Heart left ventricle (tissue), 16 donors: Measurements from ENCODE around the gene DPPA5. TPM values are rescaled to one million over a fixed set of nuclear protein-coding genes. Genes with fewer than 3 reads are reported as not detected.

Experiments
- ATAC-seq, 4 donors: fragments of 200-7000 bp; cut with Tn5 transposase; one replicate each; pipeline ENCODE4 v1.9.1; 2020 to 2022; ENCODE audit warnings: moderate library complexity in 4 of 4, mild to moderate bottlenecking in 3 of 4, moderate number of reproducible peaks in 1 of 4
- DNase-seq, 5 donors: peaks; one replicate each; pipeline ENCODE4 v3.0.0-alpha.2; 2020
- H3K27ac ChIP-seq, 12 donors: fragments of 200-600 bp; sonication (generic) in 4 of 12; one replicate each; pipeline versions ENCODE4 v1.5.0 to v1.8.0; 2016 to 2022; ENCODE audit warnings: mild to moderate bottlenecking in 2 of 12
- H3K27me3 ChIP-seq, 9 donors: fragments of 200-600 bp; sonication (generic) in 2 of 9; one replicate each; pipeline versions ENCODE4 v1.5.1 to v1.8.0; 2016 to 2022; ENCODE audit warnings: mild to moderate bottlenecking in 3 of 9
- H3K36me3 ChIP-seq, 9 donors: fragments of 200-600 bp; sonication (generic) in 2 of 9; one replicate each; pipeline versions ENCODE4 v1.5.0 to v1.8.0; 2018 to 2022; ENCODE audit warnings: mild to moderate bottlenecking in 2 of 9
- H3K4me1 ChIP-seq, 12 donors: fragments of 200-600 bp; sonication (generic) in 4 of 12; one replicate each; pipeline versions ENCODE4 v1.5.0 to v1.8.0; 2016 to 2022; ENCODE audit warnings: mild to moderate bottlenecking in 3 of 12
- H3K4me3 ChIP-seq, 12 donors: fragments of 200-600 bp; sonication (generic) in 4 of 12; one replicate each; pipeline versions ENCODE4 v1.5.0 to v1.8.0; 2017 to 2022; ENCODE audit warnings: mild to moderate bottlenecking in 9 of 12, moderate library complexity in 4 of 12
- H3K9me3 ChIP-seq, 12 donors: fragments of 200-600 bp; sonication (generic) in 4 of 12; one replicate each; pipeline versions ENCODE4 v1.5.0 to v1.8.0; 2016 to 2022; ENCODE audit warnings: mild to moderate bottlenecking in 1 of 12
- POLR2A ChIP-seq, 2 donors: fragments of 450-650 bp; IDR thresholded peaks; one replicate each; pipeline ENCODE4 v1.6.1; 2017; ENCODE audit warnings: antibody characterized with exemption in 2 of 2, mild to moderate bottlenecking in 2 of 2, moderate library complexity in 2 of 2
- WGBS, 4 donors: extraction: QIAGEN DNeasy Blood & Tissue Kit in 2 of 4; methylation state at CpG; one replicate each; pipeline versions ENCODE4 v1.1.5 to v1.1.7; 2013 to 2018; 5-methylcytosine and 5-hydroxymethylcytosine counted together
- intact Hi-C, 10 donors: fragments of 100-400 bp; cut with DNase I; formaldehyde crosslinking; loops; one replicate each; pipeline versions ENCODE4 v1.11.1 to v1.14.2; 2022
- long read RNA-seq, 3 donors: library from polyadenylated mRNA; unstranded; transcript quantifications; one replicate each; pipeline ENCODE4 v2.0.0, GENCODE V29; 2020 to 2021
- polyA plus RNA-seq, 2 donors: library from polyadenylated mRNA; stranded (reverse); fragments of 200-250 nt; gene quantifications; one replicate each; pipeline ENCODE4 v1.2.3, GENCODE V29; 2013
- total RNA-seq, 9 donors: library from RNA; depleted of rRNA in 2 of 9; stranded (reverse); fragments of >200 nt in 2 of 9; fragmentation: NEBNext Ultra II Directional in 3 of 9; extraction: Animal tissue kit (Norgen Biotek cat#: 25700) in 3 of 9; gene quantifications; one replicate each; pipeline versions ENCODE4 v1.1.0 to v1.2.4, GENCODE V29; 2016 to 2023
- TF ChIP-seq, protein P1 (sequence below), 12 donors: fragments of 200-600 bp; sonication (generic) in 4 of 12; IDR thresholded peaks; one replicate each; pipeline versions ENCODE4 v1.5.0 to v1.8.0; 2018 to 2022; ENCODE audit warnings: antibody characterized with exemption in 12 of 12, mild to moderate bottlenecking in 5 of 12
- donor health status: ischemic (EF 13 %, LVEDD 7.1; RV severe dilation, severe dysfunction).
- donor health status: healthy with polysubstance abuse.
- donor health status: DM: no; HTN: yes; CAD: no.
- donor health status: DM: no; HTN: no; CAD: no.
- donor health status: ischemic (EF 25% LVEDD 6.9; RV normal size, moderate dysfunction).
- donor health status: ischemic (EF 25% LVEDD 5.7; RV mildly dilated, moderate dysfunction).
- donor health status: healthy.
- donor health status: DM: yes; HTN: yes; CAD: no.
- donor health status: ischemic (EF 35%, LVEDD 5.7; RV mildly dilated, moderate dysfunction).
- donor health status: nonischemic (EF 11% LVEDD 7.7; RV severe dilation, severe dysfunction).
- donor health status: DM: yes; HTN: yes; CAD: no.
- donor health status: PGD.
- donor health status: ischemic (EF 29% LVEDD 5.4; RV normal size, mild dysfunction).
- donor health status: nonischemic (EF 23%, LVEDD 6.1; RV moderate dilation, normal function).

Gene DPPA5, protein sequence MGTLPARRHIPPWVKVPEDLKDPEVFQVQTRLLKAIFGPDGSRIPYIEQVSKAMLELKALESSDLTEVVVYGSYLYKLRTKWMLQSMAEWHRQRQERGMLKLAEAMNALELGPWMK
- total RNA-seq, result not detected
- not detected for polyA plus RNA-seq
- long read RNA-seq, donor 1, result 0 reads
- long read RNA-seq, donor 2, result 0 reads
- long read RNA-seq, donor 3, result 0 reads

DNA sequence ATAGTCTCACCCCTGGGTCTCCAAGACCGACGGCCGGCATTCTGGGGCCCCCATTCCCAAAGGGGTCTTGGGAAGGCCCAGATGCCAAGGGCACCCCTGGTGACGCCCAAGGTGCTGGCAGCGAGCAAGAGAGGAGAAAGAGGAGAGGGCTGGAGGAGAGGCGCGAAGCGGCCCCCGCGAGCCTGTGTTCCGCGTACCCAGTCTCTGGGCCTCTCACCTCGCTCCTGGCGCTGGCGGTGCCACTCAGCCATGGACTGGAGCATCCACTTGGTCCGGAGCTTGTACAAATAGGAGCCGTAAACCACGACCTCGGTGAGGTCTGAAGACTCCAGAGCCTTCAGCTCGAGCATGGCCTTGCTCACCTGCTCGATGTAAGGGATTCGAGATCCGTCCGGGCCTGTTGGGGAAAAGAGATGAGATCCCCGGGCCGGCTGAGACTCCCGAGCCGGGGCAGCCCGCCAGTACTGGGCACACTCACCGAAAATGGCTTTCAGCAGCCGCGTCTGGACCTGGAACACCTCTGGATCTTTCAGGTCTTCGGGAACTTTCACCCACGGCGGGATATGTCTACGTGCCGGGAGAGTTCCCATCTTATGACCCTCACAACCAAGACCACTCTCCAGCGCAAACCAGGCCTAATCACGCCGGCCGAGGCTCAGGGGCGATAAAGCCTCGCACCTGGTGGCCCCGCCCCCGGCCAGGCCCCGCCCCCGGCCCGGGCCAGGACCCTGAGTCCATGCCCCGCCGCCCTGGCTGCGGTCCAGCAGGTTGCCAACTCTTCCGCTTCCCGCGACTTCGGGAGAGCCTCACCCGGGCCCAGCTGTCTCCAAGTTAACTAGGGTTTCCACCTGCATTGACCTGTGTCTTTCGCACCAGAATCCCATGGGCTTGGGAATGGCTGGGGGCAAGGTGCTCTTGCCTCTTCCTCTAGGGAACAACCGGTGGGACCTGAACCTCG, at the start of gene DPPA5:
Gene DPPA5, minus strand, starts transcription at position 641 of the 958 bp plus-strand sequence. Its CDS starts 51 bp downstream, at position 590.
- Histone ChIP-seq H3K27ac (no peak within 1 kb of the TSS), H3K9me3 (no peaks in the 10 kb centered on the region), H3K27me3 (peaks cover 0 to 30% (median 5%) of the 10 kb centered on the region in 9 donors), H3K36me3 (no peaks in the 10 kb centered on the region), H3K4me1 (no peaks in the 10 kb centered on the region), H3K4me3 (no peak within 1 kb of the TSS)
- no peak for ATAC-seq
- no peak for DNase-seq
- intact Hi-C loops, result no loop called here
- WGBS, 4 donors, result 67 to 92% (median 85%) methylated on average over 44 to 59 of the region's 59 CpGs
- TF ChIP-seq, protein P1, sequence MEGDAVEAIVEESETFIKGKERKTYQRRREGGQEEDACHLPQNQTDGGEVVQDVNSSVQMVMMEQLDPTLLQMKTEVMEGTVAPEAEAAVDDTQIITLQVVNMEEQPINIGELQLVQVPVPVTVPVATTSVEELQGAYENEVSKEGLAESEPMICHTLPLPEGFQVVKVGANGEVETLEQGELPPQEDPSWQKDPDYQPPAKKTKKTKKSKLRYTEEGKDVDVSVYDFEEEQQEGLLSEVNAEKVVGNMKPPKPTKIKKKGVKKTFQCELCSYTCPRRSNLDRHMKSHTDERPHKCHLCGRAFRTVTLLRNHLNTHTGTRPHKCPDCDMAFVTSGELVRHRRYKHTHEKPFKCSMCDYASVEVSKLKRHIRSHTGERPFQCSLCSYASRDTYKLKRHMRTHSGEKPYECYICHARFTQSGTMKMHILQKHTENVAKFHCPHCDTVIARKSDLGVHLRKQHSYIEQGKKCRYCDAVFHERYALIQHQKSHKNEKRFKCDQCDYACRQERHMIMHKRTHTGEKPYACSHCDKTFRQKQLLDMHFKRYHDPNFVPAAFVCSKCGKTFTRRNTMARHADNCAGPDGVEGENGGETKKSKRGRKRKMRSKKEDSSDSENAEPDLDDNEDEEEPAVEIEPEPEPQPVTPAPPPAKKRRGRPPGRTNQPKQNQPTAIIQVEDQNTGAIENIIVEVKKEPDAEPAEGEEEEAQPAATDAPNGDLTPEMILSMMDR (IDR thresholded peaks at IDR 0.05), result no peak
- TF ChIP-seq POLR2A (IDR thresholded peaks at IDR 0.05), result no peak

DNA sequence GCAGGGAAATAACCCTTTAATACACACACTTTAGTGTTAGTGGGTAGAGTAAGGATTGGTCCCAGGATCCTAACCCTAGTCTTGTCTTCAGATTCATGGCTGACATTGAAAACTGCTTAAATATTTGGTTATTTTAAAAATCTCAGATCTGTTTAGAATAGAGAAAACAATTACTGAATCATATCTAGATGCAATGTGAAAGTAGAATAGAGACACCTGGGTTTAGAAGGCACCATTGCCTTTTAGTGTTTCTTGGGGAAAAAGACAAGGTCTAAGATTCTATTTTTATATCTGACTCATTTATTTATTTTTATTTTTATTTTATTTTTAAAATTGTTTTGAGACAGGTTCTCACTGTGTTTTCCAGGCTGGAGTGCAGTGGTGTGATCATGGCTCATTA, 46.6 kb upstream of the DPPA5 start:
- Histone ChIP-seq H3K27ac (no peak overlapping the region), H3K36me3 (no peaks in the 10 kb centered on the region), H3K9me3 (no peaks in the 10 kb centered on the region), H3K4me3 (no peak overlapping the region), H3K4me1 (no peaks in the 10 kb centered on the region), H3K27me3 (no peaks in the 10 kb centered on the region)
- intact Hi-C loops, result no loop called here
- TF ChIP-seq, protein P1 (IDR thresholded peaks at IDR 0.05), result no peak
- no peak for TF ChIP-seq POLR2A (IDR thresholded peaks at IDR 0.05)
- no peak for DNase-seq
- no peak for ATAC-seq

DNA sequence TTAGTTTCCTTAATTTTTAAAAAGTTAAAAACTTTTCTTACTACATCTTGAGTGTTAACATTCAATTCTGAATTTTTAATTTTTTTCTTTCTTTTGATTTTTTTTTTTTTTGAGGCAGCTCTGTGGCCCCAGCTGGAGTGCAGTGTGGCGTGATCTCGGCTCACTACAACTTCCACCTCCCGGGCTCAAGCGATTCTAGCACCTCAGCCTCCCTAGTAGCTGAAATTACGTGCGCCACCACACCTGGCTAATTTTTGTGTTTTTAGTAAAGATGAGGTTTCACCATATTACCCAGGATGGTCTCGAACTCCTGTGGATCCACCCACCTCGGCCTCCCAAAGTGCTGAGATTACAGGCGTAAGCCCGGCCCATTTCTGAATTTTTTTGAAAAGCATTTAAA, 41.8 kb upstream of the DPPA5 start:
- TF ChIP-seq POLR2A (IDR thresholded peaks at IDR 0.05), result no peak
- TF ChIP-seq, protein P1 (IDR thresholded peaks at IDR 0.05), result no peak
- Histone ChIP-seq H3K9me3 (no peaks in the 10 kb centered on the region), H3K27ac (no peak overlapping the region), H3K4me1 (no peaks in the 10 kb centered on the region), H3K4me3 (no peak overlapping the region), H3K27me3 (no peaks in the 10 kb centered on the region), H3K36me3 (no peaks in the 10 kb centered on the region)
- DNase-seq (no peak), ATAC-seq (no peak)
- intact Hi-C loops, result no loop called here
- 95 to 96% (median 96%) methylated on average over 10 of the region's 10 CpGs for WGBS, 4 donors
